K562 (cell line): ENCODE data around the gene IP6K1.

Experiments
- HDAC6 ChIP-seq: IDR thresholded peaks from 2 replicates; pipeline ENCODE4 v1.6.1; 2012; ENCODE audit warnings: low read depth, mild to moderate bottlenecking, control low read depth, inconsistent platforms, low read length, moderate library complexity
- MYC ChIP-seq, 2 experiments: fragments of 250-450 bp in 1 of 2; sonication (Bioruptor Pico) in 1 of 2; IDR thresholded peaks; 2 replicates each; pipeline versions ENCODE4 v1.5.1 to v1.6.1; 2012 to 2021; ENCODE audit warnings: low read depth in 2 of 2, borderline replicate concordance in 1 of 2, improper control_type of control experiment in 1 of 2, low read length in 1 of 2, mild to moderate bottlenecking in 1 of 2, moderate library complexity in 1 of 2
- PHB ChIP-seq: fragments of 250-450 bp; sonication (Bioruptor Pico); IDR thresholded peaks from 2 replicates; pipeline ENCODE4 v1.5.0; 2021
- POLR2A ChIP-seq: fragments of 450-650 bp; conservative IDR thresholded peaks from 2 replicates; pipeline ENCODE4 v1.6.1; 2016
- SMARCB1 ChIP-seq: IDR thresholded peaks from 2 replicates; pipeline ENCODE4 v1.6.1; 2011; ENCODE audit warnings: improper control_type of control experiment, low read depth; ENCODE audit not compliant: insufficient read length
- U2AF2 ChIP-seq: fragments of 200-400 bp; formaldehyde crosslinking; optimal IDR thresholded peaks from 2 replicates; pipeline ENCODE3; 2017; ENCODE audit warnings: low read depth, mild to moderate bottlenecking, low read length
- ZFX ChIP-seq: sonication (generic); formaldehyde crosslinking; IDR thresholded peaks from 2 replicates; pipeline ENCODE4 v1.8.0; 2022; ENCODE audit warnings: mild to moderate bottlenecking, missing genetic modification reagents, moderate library complexity

DNA sequence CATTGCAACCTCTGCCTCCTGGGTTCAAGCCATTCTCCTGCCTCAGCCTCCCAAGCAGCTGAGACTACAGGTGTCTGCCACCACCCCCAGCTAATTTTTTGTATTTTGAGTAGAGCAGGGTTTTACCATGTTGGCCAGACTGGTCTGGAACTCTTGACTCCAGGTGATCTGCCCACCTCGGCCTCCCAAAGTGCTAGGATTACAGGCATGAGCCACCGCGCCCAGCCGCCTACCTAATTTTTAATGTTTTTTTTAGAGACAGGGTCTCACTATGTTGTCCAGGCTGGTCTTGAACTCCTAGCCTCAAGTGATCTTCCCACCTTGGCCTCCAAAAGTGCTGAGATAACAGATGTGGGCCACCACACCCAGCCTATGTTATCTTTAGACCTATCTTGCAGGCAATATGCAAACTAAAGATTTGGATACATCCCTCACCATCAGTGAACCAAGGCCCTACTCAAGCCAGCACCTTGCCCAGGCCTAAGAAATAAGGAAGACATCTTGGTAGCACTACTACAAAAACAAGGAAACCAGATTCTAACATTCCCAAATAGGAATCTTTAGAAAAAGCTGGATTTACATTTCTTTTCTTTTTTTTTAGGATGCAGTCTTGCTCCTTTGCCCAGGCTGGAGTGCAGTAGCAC lies 56.3 kb downstream of the IP6K1 start:
- TF ChIP-seq HDAC6: no peak
- no peak for TF ChIP-seq PHB (CRISPR knock-in tag)
- TF ChIP-seq ZFX (CRISPR knock-in tag): no peak
- no peak for TF ChIP-seq POLR2A
- TF ChIP-seq U2AF2: no peak
- no peak for TF ChIP-seq SMARCB1
- TF ChIP-seq MYC (IDR thresholded peaks at IDR 0.05; ENCODE audit: low read depth, low read length): no peak
- TF ChIP-seq MYC (CRISPR knock-in tag; IDR thresholded peaks at IDR 0.05; ENCODE audit: borderline replicate concordance, low read depth): no peak
